ENCODE results near the gene MESP1. TPM values are rescaled to one million over a fixed set of nuclear protein-coding genes. Genes with fewer than 3 reads are reported as not detected.

MESP1 gene
- total and polyA plus RNA-seq, 2 of the 8 experiments (the other 6 are each of a cell fraction or from before 2014, with no cell fraction given): 0.15 to 0.23 TPM

GRCh38 chr15:89781055-89781454 is 30.0 kb upstream of the MESP1 start:
- CTCF ChIA-PET (ENCODE audit: partially characterized antibody): interaction anchor here (0.8 to 5.1 kb wide), 7 partner anchors 8 to 131 kb away, joined by 3 to 32 read pairs (median 4); partner anchors contain the start of gene ARPIN
- 0 out of 2 replicates have a peak overlapping the region, but pooled peaks have one; percentile 50 for H2BK12ac ChIP-seq (ENCODE audit: low read depth, low read length)
- H4K20me1 ChIP-seq (replicated peaks in 1 of 2; ENCODE audit: control insufficient read depth in 1 of 2, insufficient read depth in 2 of 2, low read length in 2 of 2): no peaks in the 10 kb centered on the region
- no peaks in the 10 kb centered on the region for H3K79me1 ChIP-seq (ENCODE audit: low read depth, low read length)
- peaks cover 8 to 15% (median 12%) of the 10 kb centered on the region in 4 experiments for H3K4me1 ChIP-seq (replicated peaks in 1 of 4; ENCODE audit: control insufficient read depth in 3 of 4, insufficient read depth in 4 of 4, low read length in 3 of 4)
- no peaks in the 10 kb centered on the region for H3K9me3 ChIP-seq (ENCODE audit: insufficient read depth in 2 of 2, low read depth in 1 of 2, low read length in 1 of 2)
- FAIRE-seq (no peak), DNase-seq (ENCODE audit: low read depth in 1 of 2, low spot score in 2 of 2) (no peak)
- H3K18ac ChIP-seq (ENCODE audit: extremely low read depth, low read length): no peak overlapping the region
- no peak overlapping the region for H2BK5ac ChIP-seq (ENCODE audit: low read depth, low read length)
- H3K36me3 ChIP-seq (ENCODE audit: control insufficient read depth in 2 of 4, insufficient read depth in 4 of 4, low read length in 3 of 4): no peaks in the 10 kb centered on the region
- H3K79me2 ChIP-seq (ENCODE audit: control insufficient read depth in 1 of 2, insufficient read depth in 2 of 2, low read length in 2 of 2): no peaks in the 10 kb centered on the region
- POLR2A ChIA-PET (ENCODE audit: partially characterized antibody): interaction anchor here (1.3 to 1.6 kb wide), 2 partner anchors 9 to 19 kb away, joined by 5 to 6 read pairs; no protein-coding TSS in a partner anchor
- H3K4me2 ChIP-seq (ENCODE audit: insufficient read depth in 1 of 2, low read depth in 2 of 2, low read length in 2 of 2): no peak overlapping the region
- H4K5ac ChIP-seq (ENCODE audit: insufficient read length, low read depth, low read length): no peak overlapping the region
- no peak overlapping the region for H4K8ac ChIP-seq (ENCODE audit: extremely low read depth, insufficient read depth, low read length)
- peaks cover 5 to 22% (median 19%) of the 10 kb centered on the region in 4 experiments for H3K27me3 ChIP-seq (replicated peaks in 1 of 4; ENCODE audit: control insufficient read depth in 3 of 4, extremely low read depth in 1 of 4, insufficient read depth in 3 of 4, low read length in 3 of 4)
- no peak overlapping the region for H2BK20ac ChIP-seq (ENCODE audit: low read length)
- no peak overlapping the region for H2BK120ac ChIP-seq (replicated peaks; ENCODE audit: low read depth, low read length)
- H4K91ac ChIP-seq (replicated peaks; ENCODE audit: insufficient read length, low read length): no peak overlapping the region
- no peak overlapping the region for H3K9ac ChIP-seq (replicated peaks in 1 of 4; ENCODE audit: extremely low read depth in 1 of 4, low read depth in 3 of 4, low read length in 3 of 4)
- no peak overlapping the region for H3K27ac ChIP-seq (ENCODE audit: low read depth, low read length)
- no peaks in the 10 kb centered on the region; the same call in 1 of the 2 replicates for H3K23me2 ChIP-seq (ENCODE audit: low read depth, low read length)
- 91% methylated on average over 6 of the region's 6 CpGs; no CpG with 5 or more reads in 1 of the 2 experiments for WGBS, 2 experiments (ENCODE audit: extremely low coverage in 1 of 2, insufficient coverage in 1 of 2, insufficient read length in 1 of 2, insufficient replicate concordance in 2 of 2, low coverage in 1 of 2, low lambda C conversion rate in 2 of 2, missing lambda C conversion rate in 1 of 2)
- H3K14ac ChIP-seq (ENCODE audit: insufficient read length): no peak overlapping the region
- H3K23ac ChIP-seq (ENCODE audit: insufficient read length): no peak overlapping the region
- H2AFZ ChIP-seq (ENCODE audit: low read length): no peak overlapping the region
- H2BK15ac ChIP-seq (ENCODE audit: low read length): peak overlapping the region; percentile 36; the same call in 1 of the 2 replicates
- no peak overlapping the region for H3K56ac ChIP-seq (replicated peaks; ENCODE audit: insufficient read length, low read depth, low read length)
- no peak overlapping the region for H2AK5ac ChIP-seq (ENCODE audit: low read depth, low read length)
- H3K4ac ChIP-seq (replicated peaks; ENCODE audit: insufficient read length, low read depth, low read length): no peak overlapping the region
- H3K4me3 ChIP-seq (ENCODE audit: extremely low read depth in 1 of 4, insufficient read depth in 2 of 4, low read depth in 3 of 4, low read length in 4 of 4): no peak overlapping the region
- no peak for TF ChIP-seq GABPA (IDR thresholded peaks at IDR 0.05; ENCODE audit: borderline replicate concordance, insufficient read depth, low read length)
- TF ChIP-seq NRF1 (IDR thresholded peaks at IDR 0.05; ENCODE audit: low read depth, low read length): no peak
- TF ChIP-seq SUZ12 (IDR thresholded peaks at IDR 0.05; ENCODE audit: low read length): no peak
- TF ChIP-seq CBX8 (IDR thresholded peaks at IDR 0.05; ENCODE audit: borderline replicate concordance, low read depth, low read length): no peak
- no peak for TF ChIP-seq RFX5 (IDR thresholded peaks at IDR 0.05; ENCODE audit: borderline replicate concordance, low read depth, low read length)
- TF ChIP-seq SIN3A (conservative IDR thresholded peaks at IDR 0.05 in 1 of 2, IDR thresholded peaks at IDR 0.05 in 1 of 2; ENCODE audit: low read depth in 1 of 2, low read length in 2 of 2): no peak
- no peak for TF ChIP-seq BACH1 (IDR thresholded peaks at IDR 0.05; ENCODE audit: low read length)
- no peak for TF ChIP-seq SAP30 (IDR thresholded peaks at IDR 0.05; ENCODE audit: insufficient read depth, insufficient replicate concordance, low read length)
- TF ChIP-seq, protein P1, sequence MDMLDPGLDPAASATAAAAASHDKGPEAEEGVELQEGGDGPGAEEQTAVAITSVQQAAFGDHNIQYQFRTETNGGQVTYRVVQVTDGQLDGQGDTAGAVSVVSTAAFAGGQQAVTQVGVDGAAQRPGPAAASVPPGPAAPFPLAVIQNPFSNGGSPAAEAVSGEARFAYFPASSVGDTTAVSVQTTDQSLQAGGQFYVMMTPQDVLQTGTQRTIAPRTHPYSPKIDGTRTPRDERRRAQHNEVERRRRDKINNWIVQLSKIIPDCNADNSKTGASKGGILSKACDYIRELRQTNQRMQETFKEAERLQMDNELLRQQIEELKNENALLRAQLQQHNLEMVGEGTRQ (IDR thresholded peaks at IDR 0.05; ENCODE audit: low read length): no peak
- no peak for TF ChIP-seq KDM4A (IDR thresholded peaks at IDR 0.05; ENCODE audit: low read depth, low read length, severe bottlenecking)
- TF ChIP-seq NANOG (IDR thresholded peaks at IDR 0.05; ENCODE audit: insufficient read depth, low read depth, low read length, poor library complexity, severe bottlenecking): no peak
- TF ChIP-seq TEAD4 (IDR thresholded peaks at IDR 0.05; ENCODE audit: low read depth, low read length): no peak
